IMR-90 (cell line): ENCODE measurements around the gene ANKRD11. TPM values are rescaled to one million over a fixed set of nuclear protein-coding genes. Genes with fewer than 3 reads are reported as not detected.
A peak's percentile ranks its signal among the peaks of the same experiment; 100 is the strongest.

Experiments
- ATAC-seq: fragments of 200-7000 bp; cut with Tn5 transposase; 2 replicates; pipeline ENCODE4 v1.9.1; 2020; ENCODE audit warnings: low read depth, mild to moderate bottlenecking, moderate library complexity
- BruUV-seq: library from RNA; stranded (reverse); fragments of 400-500 nt; replicated peaks from 2 replicates; lab custom pipeline; 2021; lab: Mats Ljungman, UMichigan
- CTCF ChIA-PET: fragments of 300-600 bp; formaldehyde crosslinking; extraction: SDS; loops from one replicate; lab custom pipeline; 2021; ENCODE audit warnings: antibody characterized with exemption; lab: Yijun Ruan, JAX
- POLR2A ChIA-PET: fragments of 300-600 bp; sonication (Branson Sonifier 250); formaldehyde crosslinking; loops from one replicate; lab custom pipeline; 2022; ENCODE audit warnings: antibody characterized with exemption; ENCODE audit not compliant: unreplicated experiment; lab: Charles Lee
- DNase-seq: peaks from one replicate; pipeline ENCODE4 v3.0.0; 2013
- H2AFZ ChIP-seq: replicated peaks from 2 replicates; pipeline ENCODE3; 2013; ENCODE audit warnings: low read length, mild to moderate bottlenecking; ENCODE audit not compliant: poor library complexity
- H2AK5ac ChIP-seq: 2 replicates; pipeline ENCODE4 v1.6.1; 2013; ENCODE audit warnings: low read depth, low read length, inconsistent platforms
- H2AK9ac ChIP-seq: replicated peaks from 2 replicates; pipeline ENCODE3; 2013; ENCODE audit warnings: mild to moderate bottlenecking, low read depth, low read length, moderate library complexity; ENCODE audit not compliant: poor library complexity
- H2BK120ac ChIP-seq: 2 replicates; pipeline ENCODE4 v1.6.1; 2013; ENCODE audit warnings: low read depth, low read length, inconsistent platforms
- H2BK15ac ChIP-seq: 3 replicates; pipeline ENCODE4 v1.6.1; 2013; ENCODE audit warnings: low read depth, low read length, inconsistent platforms
- H2BK20ac ChIP-seq: 2 replicates; pipeline ENCODE4 v1.6.1; 2013; ENCODE audit warnings: low read depth, mild to moderate bottlenecking, inconsistent platforms, low read length, moderate library complexity
- H2BK5ac ChIP-seq: 2 replicates; pipeline ENCODE4 v1.6.1; 2013; ENCODE audit warnings: mild to moderate bottlenecking, low read depth, low read length, inconsistent platforms; ENCODE audit not compliant: poor library complexity, severe bottlenecking
- H3K14ac ChIP-seq: replicated peaks from 2 replicates; pipeline ENCODE4 v1.6.1; 2013; ENCODE audit warnings: low read depth, low read length, inconsistent platforms
- H3K18ac ChIP-seq: 2 replicates; pipeline ENCODE4 v1.6.1; 2013; ENCODE audit warnings: low read depth, low read length, control low read depth
- H3K23ac ChIP-seq: 2 replicates; pipeline ENCODE4 v1.6.1; 2013; ENCODE audit warnings: low read depth, low read length, inconsistent platforms
- H3K27ac ChIP-seq: 2 replicates; pipeline ENCODE4 v1.5.1; 2013; ENCODE audit warnings: mild to moderate bottlenecking, control low read depth, low read length; ENCODE audit not compliant: insufficient read depth
- H3K27me3 ChIP-seq: 2 replicates; pipeline ENCODE4 v1.6.1; 2013; ENCODE audit warnings: low read length; ENCODE audit not compliant: control insufficient read depth, insufficient read depth
- H3K36me3 ChIP-seq: 2 replicates; pipeline ENCODE4 v1.6.1; 2013; ENCODE audit warnings: low read length, mixed read lengths; ENCODE audit not compliant: control insufficient read depth, insufficient read depth
- H3K4ac ChIP-seq: 2 replicates; pipeline ENCODE4 v1.6.1; 2013; ENCODE audit warnings: low read depth, low read length, inconsistent platforms
- H3K4me1 ChIP-seq: 2 replicates; pipeline ENCODE4 v1.6.1; 2013; ENCODE audit warnings: low read length, mixed read lengths; ENCODE audit not compliant: control insufficient read depth, insufficient read depth
- H3K4me2 ChIP-seq: 2 replicates; pipeline ENCODE4 v1.6.1; 2013; ENCODE audit warnings: low read depth, mild to moderate bottlenecking, control low read depth, low read length, moderate library complexity
- H3K4me3 ChIP-seq: 2 replicates; pipeline ENCODE4 v1.5.1; 2013; ENCODE audit warnings: low read depth, mild to moderate bottlenecking, control low read depth, low read length, moderate library complexity; ENCODE audit not compliant: insufficient read depth
- H3K56ac ChIP-seq: 2 replicates; pipeline ENCODE4 v1.6.1; 2013; ENCODE audit warnings: low read length, inconsistent platforms; ENCODE audit not compliant: insufficient read depth; ENCODE audit errors: extremely low read depth
- H3K79me1 ChIP-seq, 2 experiments: 2 replicates each; pipeline ENCODE4 v1.6.1; 2013; ENCODE audit warnings: low read length in 2 of 2, inconsistent platforms in 1 of 2, low read depth in 1 of 2
- H3K9ac ChIP-seq: 2 replicates; pipeline ENCODE4 v1.6.1; 2013; ENCODE audit warnings: low read depth, low read length, control low read depth
- H3K9me1 ChIP-seq: 2 replicates; pipeline ENCODE4 v1.6.1; 2013; ENCODE audit warnings: low read length, inconsistent platforms; ENCODE audit not compliant: insufficient read depth
- H3K9me3 ChIP-seq: 2 replicates; pipeline ENCODE4 v1.6.1; 2013; ENCODE audit warnings: low read length; ENCODE audit not compliant: control insufficient read depth, insufficient read depth
- H4K20me1 ChIP-seq: 2 replicates; pipeline ENCODE4 v1.6.1; 2013; ENCODE audit warnings: low read length, inconsistent platforms; ENCODE audit not compliant: insufficient read depth
- H4K5ac ChIP-seq: 2 replicates; pipeline ENCODE4 v1.6.1; 2013; ENCODE audit warnings: mild to moderate bottlenecking, low read depth, low read length, control low read depth
- H4K8ac ChIP-seq, 2 experiments: 2 replicates each; pipeline ENCODE4 v1.6.1; 2013; ENCODE audit warnings: low read depth in 2 of 2, low read length in 2 of 2, control low read depth in 1 of 2, inconsistent platforms in 1 of 2
- H4K91ac ChIP-seq: 2 replicates; pipeline ENCODE4 v1.6.1; 2013; ENCODE audit warnings: low read depth, low read length, inconsistent platforms; ENCODE audit not compliant: insufficient read depth
- BHLHE40 ChIP-seq: fragments of 150-350 bp; IDR thresholded peaks from 2 replicates; pipeline ENCODE4 v1.6.1; 2016; ENCODE audit warnings: mild to moderate bottlenecking, low read depth, low read length
- CEBPB ChIP-seq: IDR thresholded peaks from 2 replicates; pipeline ENCODE4 v1.6.1; 2012; ENCODE audit warnings: low read depth, low read length, improper control_type of control experiment
- CHD1 ChIP-seq: IDR thresholded peaks from 2 replicates; pipeline ENCODE4 v1.6.1; 2012; ENCODE audit warnings: low read depth, low read length, improper control_type of control experiment
- FOS ChIP-seq: fragments of 150-350 bp; IDR thresholded peaks from 2 replicates; pipeline ENCODE4 v1.6.1; 2016; ENCODE audit warnings: low read depth, low read length
- MAFK ChIP-seq: IDR thresholded peaks from 2 replicates; pipeline ENCODE4 v1.6.1; 2012; ENCODE audit warnings: low read depth, low read length, improper control_type of control experiment
- MAZ ChIP-seq: IDR thresholded peaks from 2 replicates; pipeline ENCODE4 v1.6.1; 2012; ENCODE audit warnings: low read depth, mild to moderate bottlenecking, low read length, improper control_type of control experiment, moderate library complexity, borderline replicate concordance
- MXI1 ChIP-seq: IDR thresholded peaks from 2 replicates; pipeline ENCODE4 v1.6.1; 2012; ENCODE audit warnings: low read depth, mild to moderate bottlenecking, low read length, moderate library complexity, borderline replicate concordance
- NFE2L2 ChIP-seq: fragments of 150-350 bp; IDR thresholded peaks from 2 replicates; pipeline ENCODE4 v1.6.1; 2016; ENCODE audit warnings: low read depth, mild to moderate bottlenecking, low read length
- POLR2A ChIP-seq: IDR thresholded peaks from 2 replicates; pipeline ENCODE4 v1.6.1; 2012; ENCODE audit warnings: mild to moderate bottlenecking, low read depth, low read length
- RAD21 ChIP-seq: IDR thresholded peaks from 2 replicates; pipeline ENCODE4 v1.6.1; 2012; ENCODE audit warnings: low read length, improper control_type of control experiment
- RCOR1 ChIP-seq: IDR thresholded peaks from 2 replicates; pipeline ENCODE4 v1.6.1; 2012; ENCODE audit warnings: mild to moderate bottlenecking, low read length, improper control_type of control experiment; ENCODE audit not compliant: insufficient replicate concordance
- RFX5 ChIP-seq: IDR thresholded peaks from 2 replicates; pipeline ENCODE4 v1.8.0; 2012; ENCODE audit warnings: low read depth, mild to moderate bottlenecking, low read length, moderate library complexity
- SMC3 ChIP-seq: fragments of 150-350 bp; IDR thresholded peaks from 2 replicates; pipeline ENCODE4 v1.6.1; 2016; ENCODE audit warnings: low read depth, mild to moderate bottlenecking, antibody characterized with exemption, low read length, moderate library complexity
- USF2 ChIP-seq: fragments of 150-350 bp; IDR thresholded peaks from 2 replicates; pipeline ENCODE4 v1.6.1; 2017; ENCODE audit warnings: mild to moderate bottlenecking, antibody characterized with exemption, low read length, low read depth
- WGBS, 2 experiments: methylation state at CpG; one replicate each; pipeline versions ENCODE4 v1.1.5 to v1.1.7; 2013; ENCODE audit warnings: missing lambda C conversion rate in 2 of 2; ENCODE audit not compliant: insufficient read length in 1 of 2; ENCODE audit errors: extremely low coverage in 2 of 2; 5-methylcytosine and 5-hydroxymethylcytosine counted together
- dilution Hi-C: fragments of 300-500 bp; cut with HindIII; formaldehyde crosslinking; loops from one replicate; pipeline ENCODE4 v1.14.3; 2018; ENCODE audit warnings: low sequenced_read_pairs; ENCODE audit not compliant: unreplicated experiment
- in situ Hi-C: fragments of 300-500 bp; cut with MboI; formaldehyde crosslinking; loops from 3 replicates; pipeline ENCODE4 v1.14.3; 2019; ENCODE audit warnings: low sequenced_read_pairs, inconsistent platforms, mixed read lengths
- intact Hi-C: fragments of 100-400 bp; cut with micrococcal nuclease; formaldehyde crosslinking; loops from 2 replicates; pipeline ENCODE4 v1.10.0; 2022
- polyA plus RNA-seq, 3 experiments: library from polyadenylated mRNA; depleted of rRNA; stranded (reverse); fragments of >200 nt; gene quantifications; 2 replicates each; pipeline ENCODE4 v1.2.3, GENCODE V29; 2012; ENCODE audit warnings: low replicate concordance in 1 of 3
- total RNA-seq: library from RNA; depleted of rRNA; stranded (reverse); fragments of >200 nt; gene quantifications from 2 replicates; pipeline ENCODE4 v1.2.3, GENCODE V29; 2012
- TF ChIP-seq, protein P1 (sequence below): conservative IDR thresholded peaks from 2 replicates; pipeline ENCODE4 v1.5.1; 2012; ENCODE audit warnings: mild to moderate bottlenecking, low read depth, low read length, improper control_type of control experiment
- TF ChIP-seq, protein P2 (sequence below): fragments of 150-350 bp; IDR thresholded peaks from 2 replicates; pipeline ENCODE4 v1.6.1; 2016; ENCODE audit warnings: low read depth, mild to moderate bottlenecking, low read length, moderate library complexity, borderline replicate concordance

ANKRD11 gene
- total and polyA plus RNA-seq, 2 of the 4 experiments (the other 2 are of a cell fraction) = 46.8 to 71.9 TPM

DNA sequence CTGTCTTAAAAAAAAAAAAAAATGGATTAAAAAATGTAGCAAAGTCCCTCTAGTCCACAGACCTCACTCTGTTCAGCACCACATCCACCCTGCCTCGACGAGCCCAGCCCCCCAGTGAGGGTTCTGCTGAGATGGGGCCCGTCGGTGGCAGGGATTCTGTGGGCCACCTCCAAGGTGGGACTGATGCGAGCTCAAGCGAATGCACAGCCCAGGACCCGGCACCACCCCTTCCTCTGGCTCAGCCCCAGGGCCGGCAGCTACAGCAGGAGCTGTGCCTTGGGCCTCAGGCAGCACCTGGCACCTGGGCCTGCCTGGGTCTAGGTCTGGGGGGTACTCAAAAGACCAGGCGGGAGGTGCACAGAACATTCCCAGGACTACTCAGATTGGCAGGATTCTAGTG, 213.3 kb downstream of the ANKRD11 start:
- H3K36me3 ChIP-seq = peaks cover 78% of the 10 kb centered on the region
- H2AK5ac ChIP-seq = no peak overlapping the region
- no peak overlapping the region for H2BK120ac ChIP-seq
- dilution Hi-C loops (no loop called here), in situ Hi-C loops (no loop called here), intact Hi-C loops (no loop called here)
- no peak overlapping the region for H3K9ac ChIP-seq
- H3K56ac ChIP-seq = no peak overlapping the region
- DNase-seq (no peak), ATAC-seq (no peak)
- peaks cover 11 to 45% of the 10 kb centered on the region in 2 experiments for H3K79me1 ChIP-seq
- TF ChIP-seq CEBPB = no peak
- no peak for TF ChIP-seq USF2
- TF ChIP-seq RFX5 = no peak
- no peak for TF ChIP-seq NFE2L2
- no peak for TF ChIP-seq MAZ
- TF ChIP-seq MXI1 = no peak
- TF ChIP-seq, protein P1, sequence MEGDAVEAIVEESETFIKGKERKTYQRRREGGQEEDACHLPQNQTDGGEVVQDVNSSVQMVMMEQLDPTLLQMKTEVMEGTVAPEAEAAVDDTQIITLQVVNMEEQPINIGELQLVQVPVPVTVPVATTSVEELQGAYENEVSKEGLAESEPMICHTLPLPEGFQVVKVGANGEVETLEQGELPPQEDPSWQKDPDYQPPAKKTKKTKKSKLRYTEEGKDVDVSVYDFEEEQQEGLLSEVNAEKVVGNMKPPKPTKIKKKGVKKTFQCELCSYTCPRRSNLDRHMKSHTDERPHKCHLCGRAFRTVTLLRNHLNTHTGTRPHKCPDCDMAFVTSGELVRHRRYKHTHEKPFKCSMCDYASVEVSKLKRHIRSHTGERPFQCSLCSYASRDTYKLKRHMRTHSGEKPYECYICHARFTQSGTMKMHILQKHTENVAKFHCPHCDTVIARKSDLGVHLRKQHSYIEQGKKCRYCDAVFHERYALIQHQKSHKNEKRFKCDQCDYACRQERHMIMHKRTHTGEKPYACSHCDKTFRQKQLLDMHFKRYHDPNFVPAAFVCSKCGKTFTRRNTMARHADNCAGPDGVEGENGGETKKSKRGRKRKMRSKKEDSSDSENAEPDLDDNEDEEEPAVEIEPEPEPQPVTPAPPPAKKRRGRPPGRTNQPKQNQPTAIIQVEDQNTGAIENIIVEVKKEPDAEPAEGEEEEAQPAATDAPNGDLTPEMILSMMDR = no peak
- no peak for TF ChIP-seq SMC3
- no peak for TF ChIP-seq RCOR1
- TF ChIP-seq RAD21 = no peak
- TF ChIP-seq, protein P2, sequence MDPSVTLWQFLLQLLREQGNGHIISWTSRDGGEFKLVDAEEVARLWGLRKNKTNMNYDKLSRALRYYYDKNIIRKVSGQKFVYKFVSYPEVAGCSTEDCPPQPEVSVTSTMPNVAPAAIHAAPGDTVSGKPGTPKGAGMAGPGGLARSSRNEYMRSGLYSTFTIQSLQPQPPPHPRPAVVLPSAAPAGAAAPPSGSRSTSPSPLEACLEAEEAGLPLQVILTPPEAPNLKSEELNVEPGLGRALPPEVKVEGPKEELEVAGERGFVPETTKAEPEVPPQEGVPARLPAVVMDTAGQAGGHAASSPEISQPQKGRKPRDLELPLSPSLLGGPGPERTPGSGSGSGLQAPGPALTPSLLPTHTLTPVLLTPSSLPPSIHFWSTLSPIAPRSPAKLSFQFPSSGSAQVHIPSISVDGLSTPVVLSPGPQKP = no peak
- no peak for TF ChIP-seq BHLHE40
- no peak for TF ChIP-seq POLR2A
- TF ChIP-seq MAFK = no peak
- no peak for TF ChIP-seq CHD1
- TF ChIP-seq FOS = no peak
- 100% methylated on average over 2 of the region's 9 CpGs; no CpG with 5 or more reads in 1 of the 2 experiments for whole genome bisulfite sequencing, 2 experiments
- peaks cover 30% of the 10 kb centered on the region for H4K20me1 ChIP-seq
- H3K4me1 ChIP-seq = no peaks in the 10 kb centered on the region
- H4K8ac ChIP-seq = no peak overlapping the region
- H3K27ac ChIP-seq = no peak overlapping the region
- H3K27me3 ChIP-seq = no peaks in the 10 kb centered on the region
- H3K14ac ChIP-seq = no peak overlapping the region
- ChIA-PET CTCF (no interaction called here), POLR2A (interaction anchor here (0.5 to 0.6 kb wide), 2 partner anchors 11 to 36 kb away, joined by 4 to 7 read pairs; no protein-coding TSS in a partner anchor)
- H3K4me2 ChIP-seq = no peak overlapping the region
- no peak overlapping the region for H3K4ac ChIP-seq
- no peak overlapping the region for H3K23ac ChIP-seq
- H4K5ac ChIP-seq = no peak overlapping the region
- no peak overlapping the region for H3K4me3 ChIP-seq
- H3K9me3 ChIP-seq = no peaks in the 10 kb centered on the region
- peak overlapping the region; percentile 24 for H2AK9ac ChIP-seq
- no peaks in the 10 kb centered on the region; the same call in 1 of the 2 replicates for H3K9me1 ChIP-seq
- H2BK20ac ChIP-seq = no peak overlapping the region
- no TSS peak for BruUV-seq
- no peak overlapping the region for H3K18ac ChIP-seq
- H2BK15ac ChIP-seq = no peak overlapping the region
- H2AFZ ChIP-seq = no peak overlapping the region
- no peak overlapping the region for H2BK5ac ChIP-seq
- H4K91ac ChIP-seq = no peak overlapping the region
